Measurements from ENCODE around the gene OXCT2.

- TF ChIP-seq MLX (CRISPR knock-in tag; IDR thresholded peaks at IDR 0.05) (no peak), CTCF (CRISPR knock-in tag; IDR thresholded peaks at IDR 0.05) (no peak), ZNF546 (CRISPR knock-in tag; conservative IDR thresholded peaks at IDR 0.05) (no peak), KAT8 (CRISPR knock-in tag; IDR thresholded peaks at IDR 0.05) (no peak), YEATS2 (CRISPR knock-in tag; IDR thresholded peaks at IDR 0.05; ENCODE audit: borderline replicate concordance) (no peak), POLR2A (IDR thresholded peaks at IDR 0.05; ENCODE audit: insufficient read depth in 1 of 2, low read depth in 2 of 2, low read length in 2 of 2) (no peak)
- TF ChIP-seq, protein P1, sequence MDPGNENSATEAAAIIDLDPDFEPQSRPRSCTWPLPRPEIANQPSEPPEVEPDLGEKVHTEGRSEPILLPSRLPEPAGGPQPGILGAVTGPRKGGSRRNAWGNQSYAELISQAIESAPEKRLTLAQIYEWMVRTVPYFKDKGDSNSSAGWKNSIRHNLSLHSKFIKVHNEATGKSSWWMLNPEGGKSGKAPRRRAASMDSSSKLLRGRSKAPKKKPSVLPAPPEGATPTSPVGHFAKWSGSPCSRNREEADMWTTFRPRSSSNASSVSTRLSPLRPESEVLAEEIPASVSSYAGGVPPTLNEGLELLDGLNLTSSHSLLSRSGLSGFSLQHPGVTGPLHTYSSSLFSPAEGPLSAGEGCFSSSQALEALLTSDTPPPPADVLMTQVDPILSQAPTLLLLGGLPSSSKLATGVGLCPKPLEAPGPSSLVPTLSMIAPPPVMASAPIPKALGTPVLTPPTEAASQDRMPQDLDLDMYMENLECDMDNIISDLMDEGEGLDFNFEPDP (CRISPR knock-in tag; conservative IDR thresholded peaks at IDR 0.05), result no peak
- TF ChIP-seq, protein P2, sequence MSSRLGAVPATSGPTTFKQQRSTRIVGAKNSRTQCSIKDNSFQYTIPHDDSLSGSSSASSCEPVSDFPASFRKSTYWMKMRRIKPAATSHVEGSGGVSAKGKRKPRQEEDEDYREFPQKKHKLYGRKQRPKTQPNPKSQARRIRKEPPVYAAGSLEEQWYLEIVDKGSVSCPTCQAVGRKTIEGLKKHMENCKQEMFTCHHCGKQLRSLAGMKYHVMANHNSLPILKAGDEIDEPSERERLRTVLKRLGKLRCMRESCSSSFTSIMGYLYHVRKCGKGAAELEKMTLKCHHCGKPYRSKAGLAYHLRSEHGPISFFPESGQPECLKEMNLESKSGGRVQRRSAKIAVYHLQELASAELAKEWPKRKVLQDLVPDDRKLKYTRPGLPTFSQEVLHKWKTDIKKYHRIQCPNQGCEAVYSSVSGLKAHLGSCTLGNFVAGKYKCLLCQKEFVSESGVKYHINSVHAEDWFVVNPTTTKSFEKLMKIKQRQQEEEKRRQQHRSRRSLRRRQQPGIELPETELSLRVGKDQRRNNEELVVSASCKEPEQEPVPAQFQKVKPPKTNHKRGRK (CRISPR knock-in tag; IDR thresholded peaks at IDR 0.05), result no peak
These were observed 24.5 kb upstream of the OXCT2 start for GRCh38 chr1:39795651-39796050.
